Transverse colon (tissue), 4 donors: ENCODE results near the gene SLC1A1.

Experiments
- EP300 ChIP-seq: sonication (generic); formaldehyde crosslinking; IDR thresholded peaks from one replicate; pipeline ENCODE4 v1.6.1; 2017; ENCODE audit warnings: antibody characterized with exemption, low read depth
- POLR2A ChIP-seq: fragments of 450-650 bp; IDR thresholded peaks from one replicate; pipeline ENCODE4 v1.6.1; 2016; ENCODE audit warnings: antibody characterized with exemption, mild to moderate bottlenecking, moderate library complexity
- POLR2AphosphoS5 ChIP-seq, 3 donors: sonication (generic); formaldehyde crosslinking; IDR thresholded peaks; one replicate each; pipeline ENCODE4 v1.6.1; 2016; ENCODE audit warnings: antibody characterized with exemption in 3 of 3
- TF ChIP-seq, protein P1 (sequence below), 5 experiments: fragments of 200-600 bp in 3 of 5; fragments of 450-650 bp in 2 of 5; sonication (generic) in 3 of 5; IDR thresholded peaks; 1 replicate in 2 of 5; 2 replicates in 3 of 5; pipeline ENCODE4 v1.5.1; 2016 to 2017; ENCODE audit warnings: antibody characterized with exemption in 5 of 5, inconsistent platforms in 3 of 5, mild to moderate bottlenecking in 2 of 5, moderate library complexity in 1 of 5

DNA sequence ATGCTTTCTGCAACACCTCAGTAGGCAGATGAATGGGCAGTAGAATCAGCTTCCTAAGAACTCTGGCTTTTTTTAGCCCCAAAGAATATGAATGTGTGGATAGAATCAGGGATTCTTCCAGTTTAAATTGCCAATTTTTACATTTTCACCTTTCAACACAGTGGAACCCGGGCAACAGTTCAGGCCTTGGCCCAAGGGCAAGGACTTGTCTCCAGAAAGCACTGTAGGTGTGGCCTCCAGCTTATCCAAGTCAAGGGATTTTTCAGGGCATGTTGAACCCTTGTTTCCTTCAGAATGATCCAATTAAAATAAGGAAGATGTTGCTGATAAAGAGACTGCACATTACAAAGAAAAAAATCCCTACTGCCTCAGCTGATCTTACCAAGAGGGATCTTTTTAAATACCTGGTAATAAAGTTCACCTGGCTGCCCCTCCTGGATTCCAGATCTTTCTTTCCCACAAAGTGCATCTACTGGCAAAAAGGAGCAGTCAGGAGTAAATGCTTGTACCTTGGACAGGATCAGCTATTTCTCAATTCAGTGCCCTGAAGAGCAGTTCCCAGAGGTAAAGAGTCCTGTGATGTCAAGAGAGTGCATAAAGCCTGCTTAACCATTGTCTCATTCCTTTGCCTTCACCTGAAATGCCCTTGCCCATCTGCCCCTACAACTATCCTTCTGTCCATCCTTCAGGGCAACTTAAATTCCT lies 91.7 kb downstream of the SLC1A1 start:
- TF ChIP-seq POLR2AphosphoS5 (IDR thresholded peaks at IDR 0.05) (no peak), POLR2A (no peak), EP300 (no peak)
- TF ChIP-seq, protein P1, sequence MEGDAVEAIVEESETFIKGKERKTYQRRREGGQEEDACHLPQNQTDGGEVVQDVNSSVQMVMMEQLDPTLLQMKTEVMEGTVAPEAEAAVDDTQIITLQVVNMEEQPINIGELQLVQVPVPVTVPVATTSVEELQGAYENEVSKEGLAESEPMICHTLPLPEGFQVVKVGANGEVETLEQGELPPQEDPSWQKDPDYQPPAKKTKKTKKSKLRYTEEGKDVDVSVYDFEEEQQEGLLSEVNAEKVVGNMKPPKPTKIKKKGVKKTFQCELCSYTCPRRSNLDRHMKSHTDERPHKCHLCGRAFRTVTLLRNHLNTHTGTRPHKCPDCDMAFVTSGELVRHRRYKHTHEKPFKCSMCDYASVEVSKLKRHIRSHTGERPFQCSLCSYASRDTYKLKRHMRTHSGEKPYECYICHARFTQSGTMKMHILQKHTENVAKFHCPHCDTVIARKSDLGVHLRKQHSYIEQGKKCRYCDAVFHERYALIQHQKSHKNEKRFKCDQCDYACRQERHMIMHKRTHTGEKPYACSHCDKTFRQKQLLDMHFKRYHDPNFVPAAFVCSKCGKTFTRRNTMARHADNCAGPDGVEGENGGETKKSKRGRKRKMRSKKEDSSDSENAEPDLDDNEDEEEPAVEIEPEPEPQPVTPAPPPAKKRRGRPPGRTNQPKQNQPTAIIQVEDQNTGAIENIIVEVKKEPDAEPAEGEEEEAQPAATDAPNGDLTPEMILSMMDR (IDR thresholded peaks at IDR 0.05) = no peak
